Measurements from ENCODE around the gene BAD. TPM values are rescaled to one million over a fixed set of nuclear protein-coding genes. Genes with fewer than 3 reads are reported as not detected.

The BAD gene
- total and polyA plus RNA-seq, 2 donors (not counting 1 experiment from before 2014, with no cell fraction given), result 24.0 to 39.1 TPM

GRCh38 chr11:64318766-64319761 lies 34.6 kb upstream of the BAD start:
- CTCF ChIA-PET, result interaction anchor here (1.5 to 4.7 kb wide), 8 partner anchors 14 to 482 kb away, joined by 4 to 188 read pairs (median 25); partner anchors contain the start of genes CCDC88B and RPS6KA4
- H3K4me1 Mint-ChIP-seq, result peaks cover 30% of the 10 kb centered on the region
- Histone ChIP-seq H2AFZ (ENCODE audit: insufficient read depth, low read depth, low read length, poor library complexity, severe bottlenecking) (peak overlapping the region; percentile 89), H3K9me3 (ENCODE audit: control extremely low read depth in 1 of 3, control insufficient read depth in 2 of 3, insufficient read depth in 1 of 3, low read length in 2 of 3) (no peaks in the 10 kb centered on the region), H3K4me2 (replicated peaks; ENCODE audit: low read depth, low read length, poor library complexity, severe bottlenecking) (peak overlapping the region; percentile 99), H4K20me1 (ENCODE audit: control insufficient read depth, insufficient read depth, low read length, poor library complexity, severe bottlenecking) (no peaks in the 10 kb centered on the region), H3K4me1 (ENCODE audit: control insufficient read depth in 2 of 2, insufficient read depth in 2 of 2, low read length in 2 of 2) (peaks cover 8 to 26% of the 10 kb centered on the region in 2 donors), H3K27ac (ENCODE audit: low read length in 2 of 2) (peak overlapping the region; percentile 99 to 100), H3K4me3 (ENCODE audit: control extremely low read depth in 1 of 5, extremely low read depth in 1 of 5, insufficient read depth in 1 of 5, low read depth in 2 of 5, low read length in 4 of 5) (peak overlapping the region; percentile 15 to 95 (median 76)), H3K27me3 (replicated peaks in 1 of 4; ENCODE audit: control extremely low read depth in 1 of 4, control insufficient read depth in 3 of 4, insufficient read depth in 4 of 4, low read length in 3 of 4) (no peaks in the 10 kb centered on the region), H3K9ac (ENCODE audit: low read length) (peak overlapping the region; percentile 95), H3K79me2 (ENCODE audit: control insufficient read depth, insufficient read depth, low read length) (peaks cover 5% of the 10 kb centered on the region), H3K36me3 (replicated peaks in 1 of 2; ENCODE audit: control extremely low read depth in 1 of 2, control insufficient read depth in 1 of 2, extremely low read depth in 1 of 2, insufficient read depth in 2 of 2, low read length in 1 of 2) (peaks cover 0 to 29% of the 10 kb centered on the region in 2 experiments)
- H3K4me3 Mint-ChIP-seq, result peak overlapping the region; percentile 98
- DNase-seq, result no peak
- H3K27me3 Mint-ChIP-seq, result no peaks in the 10 kb centered on the region
- H3K9me3 Mint-ChIP-seq (ENCODE audit: insufficient read depth), result no peaks in the 10 kb centered on the region
- ATAC-seq (ENCODE audit: low read depth), result no peak
- intact Hi-C loops (cut with micrococcal nuclease), result loop anchor here (1.0 to 5.0 kb wide), 5 partner anchors 16 to 423 kb away; partner anchors contain the start of genes CCDC88B, RASGRP2 and RPS6KA4
- peak overlapping the region; percentile 100 for H3K27ac Mint-ChIP-seq
- TF ChIP-seq, protein P1, sequence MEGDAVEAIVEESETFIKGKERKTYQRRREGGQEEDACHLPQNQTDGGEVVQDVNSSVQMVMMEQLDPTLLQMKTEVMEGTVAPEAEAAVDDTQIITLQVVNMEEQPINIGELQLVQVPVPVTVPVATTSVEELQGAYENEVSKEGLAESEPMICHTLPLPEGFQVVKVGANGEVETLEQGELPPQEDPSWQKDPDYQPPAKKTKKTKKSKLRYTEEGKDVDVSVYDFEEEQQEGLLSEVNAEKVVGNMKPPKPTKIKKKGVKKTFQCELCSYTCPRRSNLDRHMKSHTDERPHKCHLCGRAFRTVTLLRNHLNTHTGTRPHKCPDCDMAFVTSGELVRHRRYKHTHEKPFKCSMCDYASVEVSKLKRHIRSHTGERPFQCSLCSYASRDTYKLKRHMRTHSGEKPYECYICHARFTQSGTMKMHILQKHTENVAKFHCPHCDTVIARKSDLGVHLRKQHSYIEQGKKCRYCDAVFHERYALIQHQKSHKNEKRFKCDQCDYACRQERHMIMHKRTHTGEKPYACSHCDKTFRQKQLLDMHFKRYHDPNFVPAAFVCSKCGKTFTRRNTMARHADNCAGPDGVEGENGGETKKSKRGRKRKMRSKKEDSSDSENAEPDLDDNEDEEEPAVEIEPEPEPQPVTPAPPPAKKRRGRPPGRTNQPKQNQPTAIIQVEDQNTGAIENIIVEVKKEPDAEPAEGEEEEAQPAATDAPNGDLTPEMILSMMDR (IDR thresholded peaks at IDR 0.05), result no peak
- no peak for TF ChIP-seq EZH2 (IDR thresholded peaks at IDR 0.05; ENCODE audit: borderline replicate concordance, insufficient read depth, low read depth, low read length, poor library complexity, severe bottlenecking)
- whole genome bisulfite sequencing (ENCODE audit: insufficient coverage), result 30% methylated on average over 12 of the region's 19 CpGs
- POLR2A ChIA-PET, result interaction anchor here (0.5 to 2.6 kb wide), 8 partner anchors 12 to 134 kb away, joined by 4 to 50 read pairs (median 14); partner anchors contain the start of genes CCDC88B, ESRRA and FERMT3

Data from B cell (primary cell).